ENCODE measurements around the gene CRYL1. TPM values are rescaled to one million over a fixed set of nuclear protein-coding genes. Genes with fewer than 3 reads are reported as not detected.

Gene CRYL1
- polyA plus RNA-seq, 1 donor from 2014 or later, result 10.6 TPM

DNA sequence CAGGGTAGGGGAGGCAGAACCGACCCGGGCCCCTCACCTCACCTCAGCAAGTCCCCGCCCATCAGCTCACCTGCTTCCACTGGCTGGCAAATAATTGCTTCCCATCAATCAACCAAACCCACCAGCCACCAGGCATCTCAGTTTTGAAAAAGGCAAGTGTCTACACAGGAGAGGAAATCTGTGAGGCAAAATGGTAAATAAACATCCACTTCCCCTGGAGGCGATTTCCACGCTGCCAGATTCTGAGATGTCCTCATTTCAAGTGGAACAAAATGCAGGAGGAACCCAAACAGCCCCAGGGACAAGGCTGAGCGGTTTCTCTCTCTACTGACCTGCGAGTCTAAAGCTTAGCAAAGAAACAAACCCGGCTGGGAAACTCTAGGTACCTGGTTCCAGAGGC lies 117.5 kb downstream of the CRYL1 start:
- H3K4me2 ChIP-seq (ENCODE audit: low read length), result no peak overlapping the region
- H4K20me1 ChIP-seq (ENCODE audit: insufficient read depth), result no peaks in the 10 kb centered on the region
- no peaks in the 10 kb centered on the region for H3K27me3 ChIP-seq (ENCODE audit: insufficient read depth, low read depth, low read length)
- H3K9me3 ChIP-seq (ENCODE audit: low read length), result no peaks in the 10 kb centered on the region
- no peak overlapping the region for H3K4me3 ChIP-seq (ENCODE audit: low read length)
- no peaks in the 10 kb centered on the region for H3K36me3 ChIP-seq (ENCODE audit: insufficient read depth, low read length)
- H2AFZ ChIP-seq (ENCODE audit: low read depth, low read length), result no peak overlapping the region
- H3K9ac ChIP-seq (ENCODE audit: low read length), result no peak overlapping the region
- no peak overlapping the region for H3K27ac ChIP-seq (ENCODE audit: low read length)
- H3K79me2 ChIP-seq (replicated peaks; ENCODE audit: insufficient read depth, low read length), result no peaks in the 10 kb centered on the region
- no peaks in the 10 kb centered on the region for H3K9me2 ChIP-seq (ENCODE audit: insufficient read depth, low read length)
- H3F3A ChIP-seq (ENCODE audit: insufficient read depth, low read length, poor library complexity, severe bottlenecking), result no peaks in the 10 kb centered on the region
- TF ChIP-seq POLR2AphosphoS5 (IDR thresholded peaks at IDR 0.05), result no peak
- no peak for TF ChIP-seq RAD21 (conservative IDR thresholded peaks at IDR 0.05)
- TF ChIP-seq MXI1 (conservative IDR thresholded peaks at IDR 0.05; ENCODE audit: poor library complexity, severe bottlenecking), result no peak
- no peak for TF ChIP-seq EZH2 (IDR thresholded peaks at IDR 0.05; ENCODE audit: borderline replicate concordance, insufficient read depth, low read length, poor library complexity, severe bottlenecking)
- no peak for TF ChIP-seq TAF1 (IDR thresholded peaks at IDR 0.05; ENCODE audit: low read depth)
- TF ChIP-seq, protein P1, sequence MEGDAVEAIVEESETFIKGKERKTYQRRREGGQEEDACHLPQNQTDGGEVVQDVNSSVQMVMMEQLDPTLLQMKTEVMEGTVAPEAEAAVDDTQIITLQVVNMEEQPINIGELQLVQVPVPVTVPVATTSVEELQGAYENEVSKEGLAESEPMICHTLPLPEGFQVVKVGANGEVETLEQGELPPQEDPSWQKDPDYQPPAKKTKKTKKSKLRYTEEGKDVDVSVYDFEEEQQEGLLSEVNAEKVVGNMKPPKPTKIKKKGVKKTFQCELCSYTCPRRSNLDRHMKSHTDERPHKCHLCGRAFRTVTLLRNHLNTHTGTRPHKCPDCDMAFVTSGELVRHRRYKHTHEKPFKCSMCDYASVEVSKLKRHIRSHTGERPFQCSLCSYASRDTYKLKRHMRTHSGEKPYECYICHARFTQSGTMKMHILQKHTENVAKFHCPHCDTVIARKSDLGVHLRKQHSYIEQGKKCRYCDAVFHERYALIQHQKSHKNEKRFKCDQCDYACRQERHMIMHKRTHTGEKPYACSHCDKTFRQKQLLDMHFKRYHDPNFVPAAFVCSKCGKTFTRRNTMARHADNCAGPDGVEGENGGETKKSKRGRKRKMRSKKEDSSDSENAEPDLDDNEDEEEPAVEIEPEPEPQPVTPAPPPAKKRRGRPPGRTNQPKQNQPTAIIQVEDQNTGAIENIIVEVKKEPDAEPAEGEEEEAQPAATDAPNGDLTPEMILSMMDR (IDR thresholded peaks at IDR 0.05; ENCODE audit: poor library complexity, severe bottlenecking), result no peak
- no peak for TF ChIP-seq EP300 (conservative IDR thresholded peaks at IDR 0.05; ENCODE audit: poor library complexity, severe bottlenecking)
- TF ChIP-seq, protein P2, sequence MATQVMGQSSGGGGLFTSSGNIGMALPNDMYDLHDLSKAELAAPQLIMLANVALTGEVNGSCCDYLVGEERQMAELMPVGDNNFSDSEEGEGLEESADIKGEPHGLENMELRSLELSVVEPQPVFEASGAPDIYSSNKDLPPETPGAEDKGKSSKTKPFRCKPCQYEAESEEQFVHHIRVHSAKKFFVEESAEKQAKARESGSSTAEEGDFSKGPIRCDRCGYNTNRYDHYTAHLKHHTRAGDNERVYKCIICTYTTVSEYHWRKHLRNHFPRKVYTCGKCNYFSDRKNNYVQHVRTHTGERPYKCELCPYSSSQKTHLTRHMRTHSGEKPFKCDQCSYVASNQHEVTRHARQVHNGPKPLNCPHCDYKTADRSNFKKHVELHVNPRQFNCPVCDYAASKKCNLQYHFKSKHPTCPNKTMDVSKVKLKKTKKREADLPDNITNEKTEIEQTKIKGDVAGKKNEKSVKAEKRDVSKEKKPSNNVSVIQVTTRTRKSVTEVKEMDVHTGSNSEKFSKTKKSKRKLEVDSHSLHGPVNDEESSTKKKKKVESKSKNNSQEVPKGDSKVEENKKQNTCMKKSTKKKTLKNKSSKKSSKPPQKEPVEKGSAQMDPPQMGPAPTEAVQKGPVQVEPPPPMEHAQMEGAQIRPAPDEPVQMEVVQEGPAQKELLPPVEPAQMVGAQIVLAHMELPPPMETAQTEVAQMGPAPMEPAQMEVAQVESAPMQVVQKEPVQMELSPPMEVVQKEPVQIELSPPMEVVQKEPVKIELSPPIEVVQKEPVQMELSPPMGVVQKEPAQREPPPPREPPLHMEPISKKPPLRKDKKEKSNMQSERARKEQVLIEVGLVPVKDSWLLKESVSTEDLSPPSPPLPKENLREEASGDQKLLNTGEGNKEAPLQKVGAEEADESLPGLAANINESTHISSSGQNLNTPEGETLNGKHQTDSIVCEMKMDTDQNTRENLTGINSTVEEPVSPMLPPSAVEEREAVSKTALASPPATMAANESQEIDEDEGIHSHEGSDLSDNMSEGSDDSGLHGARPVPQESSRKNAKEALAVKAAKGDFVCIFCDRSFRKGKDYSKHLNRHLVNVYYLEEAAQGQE (IDR thresholded peaks at IDR 0.05; ENCODE audit: borderline replicate concordance), result no peak
- no peak for TF ChIP-seq SMC3 (conservative IDR thresholded peaks at IDR 0.05; ENCODE audit: poor library complexity)

DNA sequence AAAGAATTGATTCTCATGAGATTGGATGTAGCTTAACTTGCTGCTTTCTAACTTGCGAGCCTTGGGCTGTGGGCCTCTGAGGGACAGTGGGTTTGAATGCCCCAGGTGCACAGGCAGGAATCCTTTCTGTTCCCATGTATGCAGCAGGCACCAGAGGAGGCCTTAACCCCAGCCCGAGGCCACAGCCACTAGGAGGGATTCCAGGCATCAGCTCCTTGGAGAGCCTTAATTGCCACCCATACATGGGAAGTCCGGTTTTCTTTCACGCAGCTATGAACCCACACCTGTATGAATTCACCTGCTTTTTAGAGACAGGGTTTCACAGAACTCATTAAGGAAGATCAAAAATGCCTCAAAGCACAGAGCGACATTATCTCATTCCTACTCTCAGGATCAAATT lies 117.9 kb downstream of the CRYL1 start:
- no peak overlapping the region for H3K4me3 ChIP-seq (ENCODE audit: low read length)
- H3K9me3 ChIP-seq (ENCODE audit: low read length), result no peaks in the 10 kb centered on the region
- no peaks in the 10 kb centered on the region for H4K20me1 ChIP-seq (ENCODE audit: insufficient read depth)
- no peaks in the 10 kb centered on the region for H3K36me3 ChIP-seq (ENCODE audit: insufficient read depth, low read length)
- no peak for TF ChIP-seq EP300 (conservative IDR thresholded peaks at IDR 0.05; ENCODE audit: poor library complexity, severe bottlenecking)
- no peaks in the 10 kb centered on the region for H3K9me2 ChIP-seq (ENCODE audit: insufficient read depth, low read length)
- H3K9ac ChIP-seq (ENCODE audit: low read length), result no peak overlapping the region
- no peaks in the 10 kb centered on the region for H3K79me2 ChIP-seq (replicated peaks; ENCODE audit: insufficient read depth, low read length)
- H3K4me2 ChIP-seq (ENCODE audit: low read length), result no peak overlapping the region
- H3K27ac ChIP-seq (ENCODE audit: low read length), result no peak overlapping the region
- H3K27me3 ChIP-seq (ENCODE audit: insufficient read depth, low read depth, low read length), result no peaks in the 10 kb centered on the region
- no peak overlapping the region for H2AFZ ChIP-seq (ENCODE audit: low read depth, low read length)
- H3F3A ChIP-seq (ENCODE audit: insufficient read depth, low read length, poor library complexity, severe bottlenecking), result no peaks in the 10 kb centered on the region

DNA sequence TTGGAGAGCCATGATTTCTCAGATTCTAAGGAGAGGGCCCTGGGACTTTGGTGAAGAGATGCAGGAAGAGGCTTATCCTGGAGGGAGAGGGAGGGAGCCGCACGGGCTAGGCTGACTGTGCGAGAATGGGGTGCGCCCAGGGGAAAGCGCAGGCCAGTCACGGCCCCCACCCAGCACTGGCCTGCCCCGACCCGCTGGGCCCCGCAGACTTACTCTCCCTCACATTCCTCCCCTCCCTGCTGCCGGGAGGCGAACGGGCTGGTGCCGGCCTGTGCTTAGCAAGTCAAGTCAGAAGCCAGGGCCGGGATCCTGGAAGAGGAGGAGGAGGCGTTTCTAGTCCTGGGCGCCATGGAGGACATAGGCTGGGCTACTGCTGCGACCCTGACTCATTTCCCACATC lies 120.0 kb downstream of the CRYL1 start:
- Histone ChIP-seq H3K27me3 (ENCODE audit: insufficient read depth, low read depth, low read length) (no peaks in the 10 kb centered on the region), H3F3A (ENCODE audit: insufficient read depth, low read length, poor library complexity, severe bottlenecking) (no peaks in the 10 kb centered on the region), H4K20me1 (ENCODE audit: insufficient read depth) (no peaks in the 10 kb centered on the region), H3K9me3 (ENCODE audit: low read length) (no peaks in the 10 kb centered on the region), H3K4me3 (ENCODE audit: low read length) (no peak overlapping the region), H3K27ac (ENCODE audit: low read length) (no peak overlapping the region), H3K36me3 (ENCODE audit: insufficient read depth, low read length) (no peaks in the 10 kb centered on the region), H3K9me2 (ENCODE audit: insufficient read depth, low read length) (no peaks in the 10 kb centered on the region), H3K4me2 (ENCODE audit: low read length) (no peak overlapping the region), H3K79me2 (replicated peaks; ENCODE audit: insufficient read depth, low read length) (no peaks in the 10 kb centered on the region), H3K9ac (ENCODE audit: low read length) (no peak overlapping the region), H2AFZ (ENCODE audit: low read depth, low read length) (no peak overlapping the region)
- TF ChIP-seq, protein P1 (IDR thresholded peaks at IDR 0.05; ENCODE audit: poor library complexity, severe bottlenecking), result no peak
- no peak for TF ChIP-seq EZH2 (IDR thresholded peaks at IDR 0.05; ENCODE audit: borderline replicate concordance, insufficient read depth, low read length, poor library complexity, severe bottlenecking)
- TF ChIP-seq, protein P2 (IDR thresholded peaks at IDR 0.05; ENCODE audit: borderline replicate concordance), result no peak
- TF ChIP-seq TAF1 (IDR thresholded peaks at IDR 0.05; ENCODE audit: low read depth), result no peak
- no peak for TF ChIP-seq EP300 (conservative IDR thresholded peaks at IDR 0.05; ENCODE audit: poor library complexity, severe bottlenecking)
- TF ChIP-seq RAD21 (conservative IDR thresholded peaks at IDR 0.05), result no peak
- TF ChIP-seq POLR2AphosphoS5 (IDR thresholded peaks at IDR 0.05), result no peak
- no peak for TF ChIP-seq SMC3 (conservative IDR thresholded peaks at IDR 0.05; ENCODE audit: poor library complexity)
- TF ChIP-seq MXI1 (conservative IDR thresholded peaks at IDR 0.05; ENCODE audit: poor library complexity, severe bottlenecking), result no peak

Measured in neural cell (in vitro differentiated cells).